ELR (cell line): ENCODE data around the gene GPS2.
A peak's percentile ranks its signal among the peaks of the same experiment; 100 is the strongest.
"Not testable (repeated sequence)": the region's sequence is repeated elsewhere in the genome, so short reads cannot be mapped to it uniquely, and the experiment has no call there.

Experiments used
- DNase-seq: peaks from one replicate; pipeline ENCODE4 v3.0.0-alpha.2; 2015; ENCODE audit warnings: low read depth

The GPS2 gene

GRCh38 chr17:7337600-7337999 lies 22.4 kb upstream of the GPS2 start:
- not testable (repeated sequence) for DNase-seq

GRCh38 chr17:7336240-7337175 lies 21.3 kb upstream of the GPS2 start, which contains the start of gene ACAP1:
ACAP1 (plus strand) TSS chr17:7336529; CDS start chr17:7336735, 206 bp downstream.
- no peak for DNase-seq

GRCh38 chr17:7335765-7336164 lies 20.6 kb upstream of the GPS2 start:
- not testable (repeated sequence) for DNase-seq

- DNase-seq: no peak
Observed at GRCh38 chr17:7334938-7335538, 19.9 kb upstream of the GPS2 start.

GRCh38 chr17:7332600-7333069 lies 17.5 kb upstream of the GPS2 start:
- DNase-seq: not testable (repeated sequence)

- no peak for DNase-seq
Observed at GRCh38 chr17:7332111-7332510, 17.0 kb upstream of the GPS2 start.

- no peak for DNase-seq
Observed at GRCh38 chr17:7330638-7331015, 15.5 kb upstream of the GPS2 start.

- peak; percentile 87 for DNase-seq
Observed at GRCh38 chr17:7329997-7330637, 15.0 kb upstream of the GPS2 start.

- DNase-seq: peak; percentile 99
Observed at GRCh38 chr17:7329374-7329996, 14.3 kb upstream of the GPS2 start.

- peak; percentile 58 for DNase-seq
Observed at GRCh38 chr17:7328840-7329373, 13.7 kb upstream of the GPS2 start, which contains the start of gene NEURL4. NEURL4 (minus strand) TSS chr17:7329335; CDS start chr17:7329312, 23 bp downstream.

- DNase-seq: no peak
Observed at GRCh38 chr17:7328009-7328408, 12.8 kb upstream of the GPS2 start.

GRCh38 chr17:7327501-7327900 lies 12.3 kb upstream of the GPS2 start:
- DNase-seq: no peak

GRCh38 chr17:7327056-7327455 lies 11.9 kb upstream of the GPS2 start:
- no peak for DNase-seq

GRCh38 chr17:7326186-7326585 lies 11.0 kb upstream of the GPS2 start:
- DNase-seq: no peak

- DNase-seq: no peak
Observed at GRCh38 chr17:7325031-7325528, 9.9 kb upstream of the GPS2 start.

- no peak for DNase-seq
Observed at GRCh38 chr17:7324438-7324779, 9.2 kb upstream of the GPS2 start.

GRCh38 chr17:7323731-7324437 lies 8.7 kb upstream of the GPS2 start:
- peak; percentile 69 for DNase-seq

- no peak for DNase-seq
Observed at GRCh38 chr17:7322520-7323194, 7.5 kb upstream of the GPS2 start.

GRCh38 chr17:7321466-7321865 lies 6.3 kb upstream of the GPS2 start:
- DNase-seq: no peak

GRCh38 chr17:7318121-7318860 lies 3.1 kb upstream of the GPS2 start:
- no peak for DNase-seq
